SK-N-SH (cell line): ENCODE measurements around the gene LGALS8. TPM values are rescaled to one million over a fixed set of nuclear protein-coding genes. Genes with fewer than 3 reads are reported as not detected.

ENCODE experiments used
- CTCF ChIA-PET: fragments of 300-600, 350-600 bp; formaldehyde crosslinking; extraction: SDS; loops from one replicate; lab custom pipeline; 2021; lab: Yijun Ruan, JAX
- POLR2A ChIA-PET: fragments of 350-600 bp; sonication (Branson Sonifier 250); formaldehyde crosslinking; extraction: SDS; loops from one replicate; lab custom pipeline; 2020; ENCODE audit warnings: antibody characterized with exemption, inconsistent platforms; lab: Yijun Ruan, JAX
- DNase-seq: peaks from one replicate; pipeline ENCODE4 v3.0.0; 2012
- H2AFZ ChIP-seq: fragments of 200-600 bp; sonication (generic); 2 replicates; pipeline ENCODE4 v1.8.1; 2016; ENCODE audit warnings: antibody characterized with exemption, mild to moderate bottlenecking, low read depth
- H3F3A ChIP-seq: fragments of 200-600 bp; sonication (generic); replicated peaks from 2 replicates; pipeline ENCODE3; 2016; ENCODE audit warnings: antibody characterized with exemption, mild to moderate bottlenecking; ENCODE audit not compliant: insufficient read depth
- H3K27ac ChIP-seq, 2 experiments: fragments of 200-500 bp in 1 of 2; fragments of 200-600 bp in 1 of 2; sonication (Bioruptor generic) in 1 of 2; sonication (generic), shearing (Covaris generic) in 1 of 2; 2 replicates each; pipeline versions ENCODE4 v1.5.1 to v1.6.1; 2014 to 2016; ENCODE audit warnings: low read depth in 2 of 2, inconsistent platforms in 1 of 2, low read length in 1 of 2, mild to moderate bottlenecking in 1 of 2, mixed read lengths in 1 of 2
- H3K27me3 ChIP-seq: fragments of 200-600 bp; sonication (generic), shearing (Covaris generic); 2 replicates; pipeline ENCODE4 v1.6.1; 2016; ENCODE audit warnings: mixed run types; ENCODE audit not compliant: insufficient read depth
- H3K36me3 ChIP-seq, 2 experiments: fragments of 200-500 bp in 1 of 2; fragments of 200-600 bp in 1 of 2; sonication (Bioruptor generic) in 1 of 2; sonication (generic) in 1 of 2; replicated peaks in 1 of 2; 2 replicates each; pipeline versions ENCODE3 to v1.5.1; 2014 to 2016; ENCODE audit warnings: low read length in 1 of 2, mild to moderate bottlenecking in 1 of 2; ENCODE audit not compliant: insufficient read depth in 2 of 2, control insufficient read depth in 1 of 2
- H3K4me1 ChIP-seq, 2 experiments: fragments of 200-500 bp in 1 of 2; fragments of 200-600 bp in 1 of 2; sonication (Bioruptor generic) in 1 of 2; sonication (generic), shearing (Covaris generic) in 1 of 2; 2 replicates each; pipeline versions ENCODE4 v1.5.1 to v1.6.1; 2014 to 2016; ENCODE audit warnings: low read depth in 1 of 2, low read length in 1 of 2, mixed run types in 1 of 2; ENCODE audit not compliant: insufficient read depth in 2 of 2, control insufficient read depth in 1 of 2
- H3K4me2 ChIP-seq: fragments of 200-600 bp; sonication (generic), shearing (Covaris generic); 2 replicates; pipeline ENCODE4 v1.6.1; 2017; ENCODE audit warnings: mixed run types
- H3K4me3 ChIP-seq, 2 experiments: fragments of 200-500 bp in 1 of 2; fragments of 200-600 bp in 1 of 2; sonication (Bioruptor generic) in 1 of 2; sonication (generic), shearing (Covaris generic) in 1 of 2; 2 replicates each; pipeline versions ENCODE4 v1.5.1 to v1.8.1; 2014 to 2016; ENCODE audit warnings: low read depth in 2 of 2, inconsistent platforms in 1 of 2, low read length in 1 of 2, mild to moderate bottlenecking in 1 of 2, mixed read lengths in 1 of 2, moderate library complexity in 1 of 2
- H3K79me2 ChIP-seq: fragments of 200-600 bp; sonication (generic); 2 replicates; pipeline ENCODE4 v1.8.1; 2017; ENCODE audit warnings: mild to moderate bottlenecking; ENCODE audit not compliant: insufficient read depth
- H3K9ac ChIP-seq: fragments of 200-600 bp; sonication (generic); 2 replicates; pipeline ENCODE4 v1.6.1; 2017; ENCODE audit warnings: mixed run types
- H3K9me2 ChIP-seq: fragments of 200-600 bp; sonication (generic); 2 replicates; pipeline ENCODE4 v1.6.1; 2017; ENCODE audit warnings: mixed run types
- H3K9me3 ChIP-seq: fragments of 200-600 bp; sonication (generic); 2 replicates; pipeline ENCODE4 v1.6.1; 2017; ENCODE audit warnings: mixed run types, mild to moderate bottlenecking, moderate library complexity
- H4K20me1 ChIP-seq: fragments of 200-600 bp; sonication (generic); 2 replicates; pipeline ENCODE4 v1.6.1; 2017; ENCODE audit warnings: mild to moderate bottlenecking, mixed run types; ENCODE audit not compliant: insufficient read depth
- CHD2 ChIP-seq: fragments of 150-350 bp; IDR thresholded peaks from 2 replicates; pipeline ENCODE4 v1.6.1; 2018; ENCODE audit warnings: low read length; ENCODE audit not compliant: partially characterized antibody
- EP300 ChIP-seq, 2 experiments: IDR thresholded peaks; 2 replicates each; pipeline versions ENCODE4 v1.4.0 to v1.6.1; 2012; ENCODE audit warnings: borderline replicate concordance in 1 of 2, low read depth in 1 of 2, low read length in 1 of 2
- EZH2phosphoT487 ChIP-seq: fragments of 200-600 bp; sonication (generic); IDR thresholded peaks from 2 replicates; pipeline ENCODE4 v1.6.1; 2017; ENCODE audit warnings: low read depth, mixed run types, mild to moderate bottlenecking, antibody characterized with exemption, moderate library complexity, borderline replicate concordance
- FOXM1 ChIP-seq: IDR thresholded peaks from 2 replicates; pipeline ENCODE4 v1.4.0; 2012; ENCODE audit warnings: low read depth, mild to moderate bottlenecking
- GATA2 ChIP-seq: sonication (generic); formaldehyde crosslinking; IDR thresholded peaks from 2 replicates; pipeline ENCODE4 v1.5.0; 2020; ENCODE audit warnings: mild to moderate bottlenecking, missing genetic modification reagents
- MEF2A ChIP-seq: IDR thresholded peaks from 2 replicates; pipeline ENCODE4 v1.4.0; 2012; ENCODE audit warnings: low read depth, borderline replicate concordance
- MXI1 ChIP-seq: IDR thresholded peaks from 2 replicates; pipeline ENCODE4 v1.6.1; 2012; ENCODE audit warnings: mild to moderate bottlenecking, low read depth, low read length, improper control_type of control experiment
- NRF1 ChIP-seq: IDR thresholded peaks from 2 replicates; pipeline ENCODE4 v1.6.1; 2012; ENCODE audit warnings: low read depth, mild to moderate bottlenecking, low read length
- POLR2AphosphoS5 ChIP-seq: IDR thresholded peaks from 2 replicates; pipeline ENCODE4 v1.6.1; 2012; ENCODE audit warnings: low read depth, low read length
- RFX5 ChIP-seq: IDR thresholded peaks from 2 replicates; pipeline ENCODE4 v1.6.1; 2012; ENCODE audit warnings: mild to moderate bottlenecking, improper control_type of control experiment, low read length
- SMC3 ChIP-seq: IDR thresholded peaks from 2 replicates; pipeline ENCODE4 v1.6.1; 2012; ENCODE audit warnings: low read depth, low read length, improper control_type of control experiment
- TCF12 ChIP-seq: IDR thresholded peaks from 2 replicates; pipeline ENCODE4 v1.4.0; 2012
- YY1 ChIP-seq: IDR thresholded peaks from 2 replicates; pipeline ENCODE4 v1.4.0; 2012; ENCODE audit warnings: low read depth, mild to moderate bottlenecking
- WGBS: methylation state at CpG from one replicate; pipeline ENCODE4 v1.1.6; 2017; ENCODE audit warnings: low lambda C conversion rate; 5-methylcytosine and 5-hydroxymethylcytosine counted together
- polyA plus RNA-seq, 3 experiments: library from polyadenylated mRNA; depleted of rRNA; stranded (reverse); fragments of >200 nt; gene quantifications; 2 replicates each; pipeline ENCODE4 v1.2.3, GENCODE V29; 2012
- TF ChIP-seq, protein P1 (sequence below): IDR thresholded peaks from 2 replicates; pipeline ENCODE4 v1.4.0; 2012; ENCODE audit warnings: low read depth, borderline replicate concordance
- TF ChIP-seq, protein P2 (sequence below): IDR thresholded peaks from 2 replicates; pipeline ENCODE4; 2012
- TF ChIP-seq, protein P3 (sequence below): IDR thresholded peaks from 2 replicates; pipeline ENCODE4 v1.4.0; 2012; ENCODE audit warnings: low read depth, borderline replicate concordance

The LGALS8 gene
- polyA plus RNA-seq, 1 of the 3 experiments (the other 2 are of a cell fraction), result 18.9 TPM

DNA sequence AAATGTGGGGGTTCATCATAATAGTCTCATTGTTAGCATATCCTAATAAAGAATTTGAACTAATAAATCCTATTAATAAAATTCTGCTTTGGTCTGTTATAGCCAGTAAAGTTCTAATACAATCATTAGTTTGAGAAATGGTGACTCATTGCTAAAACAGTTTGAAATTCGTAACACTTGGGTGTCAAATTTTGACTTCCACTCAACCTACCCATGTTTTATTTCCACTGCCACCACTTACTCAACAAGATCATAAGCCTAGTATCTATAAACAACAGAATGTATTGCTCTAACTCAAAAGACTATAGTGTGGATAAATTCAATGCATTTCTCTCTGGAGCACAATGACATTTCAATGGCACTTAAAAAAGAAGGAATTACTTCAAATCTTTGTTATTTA is 29.1 kb downstream of the LGALS8 start:
- Histone ChIP-seq H3K4me2 (no peak overlapping the region), H3K9me3 (no peaks in the 10 kb centered on the region), H4K20me1 (no peaks in the 10 kb centered on the region), H3K9ac (no peak overlapping the region), H3K4me1 (no peaks in the 10 kb centered on the region), H3K36me3 (peaks cover 88 to 99% of the 10 kb centered on the region in 2 experiments), H3K27ac (no peak overlapping the region), H3K79me2 (no peaks in the 10 kb centered on the region), H3K27me3 (no peaks in the 10 kb centered on the region), H3F3A (no peaks in the 10 kb centered on the region), H3K4me3 (no peak overlapping the region), H3K9me2 (no peaks in the 10 kb centered on the region), H2AFZ (no peak overlapping the region)
- TF ChIP-seq EZH2phosphoT487, result no peak
- TF ChIP-seq TCF12, result no peak
- TF ChIP-seq EP300 (IDR thresholded peaks at IDR 0.05; ENCODE audit: borderline replicate concordance in 1 of 2, low read depth in 1 of 2, low read length in 1 of 2), result no peak
- 69% methylated on average over 1 of the region's 1 CpG for WGBS
- ChIA-PET POLR2A (no interaction called here), CTCF (no interaction called here)
- no peak for DNase-seq

DNA sequence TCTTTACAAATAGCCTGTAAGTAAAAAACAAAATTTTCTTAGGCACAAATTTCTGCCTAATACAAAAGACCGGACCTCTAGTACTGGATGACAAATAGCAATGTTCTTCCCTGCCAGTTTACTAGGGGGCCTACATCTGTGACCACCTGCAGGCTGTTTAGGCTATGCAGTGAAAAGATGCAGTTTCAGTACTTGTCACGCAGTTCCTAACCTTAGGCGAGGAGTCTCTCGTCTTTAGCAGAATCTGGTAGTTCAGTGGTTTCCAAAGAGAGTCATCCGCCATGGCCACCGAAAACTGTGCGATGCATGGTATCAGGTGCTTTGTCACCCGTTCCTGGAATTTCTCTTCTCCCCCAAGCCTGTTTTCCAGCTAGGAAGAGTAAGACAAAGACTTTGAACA is 29.6 kb downstream of the LGALS8 start:
- H3K36me3 ChIP-seq, result peaks cover 88 to 99% of the 10 kb centered on the region in 2 experiments
- H4K20me1 ChIP-seq, result no peaks in the 10 kb centered on the region
- no peak overlapping the region for H3K4me2 ChIP-seq
- TF ChIP-seq CHD2, result no peak
- no peak for TF ChIP-seq FOXM1
- no peak for TF ChIP-seq POLR2AphosphoS5
- no peak for TF ChIP-seq RFX5
- TF ChIP-seq SMC3, result no peak
- TF ChIP-seq, protein P1, sequence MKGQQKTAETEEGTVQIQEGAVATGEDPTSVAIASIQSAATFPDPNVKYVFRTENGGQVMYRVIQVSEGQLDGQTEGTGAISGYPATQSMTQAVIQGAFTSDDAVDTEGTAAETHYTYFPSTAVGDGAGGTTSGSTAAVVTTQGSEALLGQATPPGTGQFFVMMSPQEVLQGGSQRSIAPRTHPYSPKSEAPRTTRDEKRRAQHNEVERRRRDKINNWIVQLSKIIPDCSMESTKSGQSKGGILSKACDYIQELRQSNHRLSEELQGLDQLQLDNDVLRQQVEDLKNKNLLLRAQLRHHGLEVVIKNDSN, result no peak
- TF ChIP-seq MEF2A, result no peak
- no peak for TF ChIP-seq GATA2 (CRISPR knock-in tag)
- TF ChIP-seq EP300 (IDR thresholded peaks at IDR 0.05; ENCODE audit: borderline replicate concordance in 1 of 2, low read depth in 1 of 2, low read length in 1 of 2), result no peak
- no peak for TF ChIP-seq YY1
- no peak for TF ChIP-seq NRF1
- TF ChIP-seq, protein P2, sequence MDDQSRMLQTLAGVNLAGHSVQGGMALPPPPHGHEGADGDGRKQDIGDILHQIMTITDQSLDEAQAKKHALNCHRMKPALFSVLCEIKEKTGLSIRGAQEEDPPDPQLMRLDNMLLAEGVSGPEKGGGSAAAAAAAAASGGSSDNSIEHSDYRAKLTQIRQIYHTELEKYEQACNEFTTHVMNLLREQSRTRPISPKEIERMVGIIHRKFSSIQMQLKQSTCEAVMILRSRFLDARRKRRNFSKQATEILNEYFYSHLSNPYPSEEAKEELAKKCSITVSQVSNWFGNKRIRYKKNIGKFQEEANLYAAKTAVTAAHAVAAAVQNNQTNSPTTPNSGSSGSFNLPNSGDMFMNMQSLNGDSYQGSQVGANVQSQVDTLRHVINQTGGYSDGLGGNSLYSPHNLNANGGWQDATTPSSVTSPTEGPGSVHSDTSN, result no peak
- no peak for TF ChIP-seq MXI1
- no peak for TF ChIP-seq EZH2phosphoT487
- TF ChIP-seq, protein P3, sequence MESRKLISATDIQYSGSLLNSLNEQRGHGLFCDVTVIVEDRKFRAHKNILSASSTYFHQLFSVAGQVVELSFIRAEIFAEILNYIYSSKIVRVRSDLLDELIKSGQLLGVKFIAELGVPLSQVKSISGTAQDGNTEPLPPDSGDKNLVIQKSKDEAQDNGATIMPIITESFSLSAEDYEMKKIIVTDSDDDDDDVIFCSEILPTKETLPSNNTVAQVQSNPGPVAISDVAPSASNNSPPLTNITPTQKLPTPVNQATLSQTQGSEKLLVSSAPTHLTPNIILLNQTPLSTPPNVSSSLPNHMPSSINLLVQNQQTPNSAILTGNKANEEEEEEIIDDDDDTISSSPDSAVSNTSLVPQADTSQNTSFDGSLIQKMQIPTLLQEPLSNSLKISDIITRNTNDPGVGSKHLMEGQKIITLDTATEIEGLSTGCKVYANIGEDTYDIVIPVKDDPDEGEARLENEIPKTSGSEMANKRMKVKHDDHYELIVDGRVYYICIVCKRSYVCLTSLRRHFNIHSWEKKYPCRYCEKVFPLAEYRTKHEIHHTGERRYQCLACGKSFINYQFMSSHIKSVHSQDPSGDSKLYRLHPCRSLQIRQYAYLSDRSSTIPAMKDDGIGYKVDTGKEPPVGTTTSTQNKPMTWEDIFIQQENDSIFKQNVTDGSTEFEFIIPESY, result no peak
- H3K9me3 ChIP-seq, result no peaks in the 10 kb centered on the region
- no peak overlapping the region for H2AFZ ChIP-seq
- no peaks in the 10 kb centered on the region for H3K4me1 ChIP-seq
- no peaks in the 10 kb centered on the region for H3K79me2 ChIP-seq
- no peak for DNase-seq
- H3K9me2 ChIP-seq, result no peaks in the 10 kb centered on the region
- no peaks in the 10 kb centered on the region for H3K27me3 ChIP-seq
- no peak overlapping the region for H3K27ac ChIP-seq
- no peak overlapping the region for H3K9ac ChIP-seq
- H3F3A ChIP-seq, result no peaks in the 10 kb centered on the region
- WGBS, result 93% methylated on average over 8 of the region's 8 CpGs
- POLR2A ChIA-PET, result no interaction called here
- CTCF ChIA-PET, result no interaction called here
- no peak overlapping the region for H3K4me3 ChIP-seq
